ENCODE results near the gene ACTR5. TPM values are rescaled to one million over a fixed set of nuclear protein-coding genes. Genes with fewer than 3 reads are reported as not detected.

Gene ACTR5
- total RNA-seq, 1 experiment from 2014 or later, result 14.1 TPM

GRCh38 chr20:38770970-38771369 is 22.7 kb downstream of the ACTR5 start:
- peaks cover 9 to 11% of the 10 kb centered on the region in 2 experiments for H3K9me3 Mint-ChIP-seq
- peak overlapping the region in 1 of 3 experiments; percentile 40; a peak in 2 of 7 replicates for H3K27ac Mint-ChIP-seq
- Histone ChIP-seq H3K79me1 (ENCODE audit: insufficient read depth, low read depth, low read length, poor library complexity, severe bottlenecking) (no peaks in the 10 kb centered on the region), H3K79me2 (ENCODE audit: insufficient read depth, low read length) (no peaks in the 10 kb centered on the region; the same call in 1 of the 2 replicates), H4K91ac (ENCODE audit: insufficient read length, low read depth, low read length) (no peak overlapping the region), H3K14ac (ENCODE audit: insufficient read depth, low read length) (no peak overlapping the region), H2BK5ac (ENCODE audit: insufficient read length, low read length) (no peak overlapping the region), H3K23me2 (ENCODE audit: insufficient read length, low read depth, low read length, poor library complexity, severe bottlenecking) (no peaks in the 10 kb centered on the region), H3K9ac (ENCODE audit: extremely low read depth, insufficient read length, low read length) (no peak overlapping the region), H4K20me1 (ENCODE audit: control insufficient read depth, insufficient read depth, insufficient read length) (no peaks in the 10 kb centered on the region), H3K56ac (ENCODE audit: insufficient read length, low read depth, low read length) (no peak overlapping the region), H3K4me1 (ENCODE audit: insufficient read depth, low read length) (no peaks in the 10 kb centered on the region), H3T11ph (ENCODE audit: low read length) (no peak overlapping the region), H2BK12ac (ENCODE audit: insufficient read length, low read depth, low read length) (no peak overlapping the region), H4K5ac (ENCODE audit: insufficient read length, low read depth, low read length) (no peak overlapping the region), H2AK5ac (ENCODE audit: insufficient read length, low read length) (no peak overlapping the region), H2BK15ac (ENCODE audit: low read depth, low read length) (no peak overlapping the region), H3K27me3 (ENCODE audit: insufficient read depth, low read length) (no peaks in the 10 kb centered on the region), H2AFZ (ENCODE audit: low read length) (no peak overlapping the region), H4K8ac (replicated peaks; ENCODE audit: insufficient read length, low read depth, low read length) (no peak overlapping the region), H3K23ac (ENCODE audit: insufficient read length, low read depth, low read length) (no peak overlapping the region), H3K9me3 (ENCODE audit: control insufficient read depth, low read depth, low read length) (no peaks in the 10 kb centered on the region), H2BK120ac (ENCODE audit: low read depth, low read length, poor library complexity, severe bottlenecking) (no peak overlapping the region), H2BK20ac (ENCODE audit: low read depth, low read length, poor library complexity, severe bottlenecking) (no peak overlapping the region), H3K18ac (ENCODE audit: insufficient read length, low read depth, low read length) (no peak overlapping the region), H3K27ac (ENCODE audit: insufficient read length, low read depth, low read length) (no peak overlapping the region), H3K4me2 (ENCODE audit: insufficient read depth, insufficient read length, low read length) (no peak overlapping the region), H3K4ac (ENCODE audit: low read depth, low read length) (no peak overlapping the region)
- no peaks in the 10 kb centered on the region for H3K27me3 Mint-ChIP-seq (ENCODE audit: low read depth)
- no peaks in the 10 kb centered on the region; a peak in 1 of 4 replicates for H3K4me1 Mint-ChIP-seq
- H3K4me3 Mint-ChIP-seq, result no peak overlapping the region
- TF ChIP-seq CTCF (conservative IDR thresholded peaks at IDR 0.05), result no peak
- no CpG with 5 or more reads among the region's 7 CpGs for WGBS (ENCODE audit: extremely low coverage, insufficient read length, low lambda C conversion rate)
- no peak for DNase-seq
- peaks cover 32 to 77% (median 55%) of the 10 kb centered on the region in 3 experiments for H3K36me3 Mint-ChIP-seq (ENCODE audit: insufficient read depth in 1 of 3, low read depth in 3 of 3)

Measured in H9 (cell line).